Measurements from ENCODE around the gene PLEKHD1.

The PLEKHD1 gene

DNA sequence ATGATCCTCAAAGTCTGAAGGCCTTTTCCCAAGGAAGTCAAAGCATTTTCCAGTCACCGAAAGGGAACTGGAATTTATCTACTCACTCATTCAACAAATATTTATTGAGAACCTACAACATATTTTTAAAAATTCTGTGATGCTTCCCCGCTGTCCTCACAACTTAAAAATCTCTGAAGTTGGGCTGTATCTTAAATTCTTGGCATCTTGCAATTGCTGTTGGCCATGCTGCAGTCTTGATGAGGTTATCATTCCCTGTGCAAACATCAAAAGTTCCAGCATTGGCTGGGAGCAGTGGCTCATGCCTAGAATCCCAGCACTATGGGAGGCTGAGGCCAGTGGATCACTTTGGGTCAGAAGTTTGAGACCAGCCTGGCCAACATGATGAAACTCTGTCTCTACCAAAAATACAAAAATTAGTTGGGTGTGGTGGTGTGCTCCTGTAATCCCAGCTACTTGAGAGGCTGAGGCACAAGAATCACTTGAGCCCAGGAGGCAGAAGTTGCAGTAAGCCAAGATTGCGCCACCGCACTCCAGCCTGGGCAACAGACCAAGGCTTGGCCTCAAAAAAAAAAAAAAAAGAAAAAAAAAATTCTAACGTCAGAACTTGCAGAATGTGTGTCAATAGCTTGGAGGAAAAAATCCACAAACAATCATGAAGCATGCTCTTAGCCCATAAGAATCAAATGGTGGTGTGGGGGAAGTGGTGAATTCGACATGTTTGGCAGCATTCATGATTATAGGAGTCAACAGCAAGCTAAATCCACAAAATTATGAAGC, 55.3 kb downstream of the PLEKHD1 start:
- Histone ChIP-seq H3K27me3 (ENCODE audit: control insufficient read depth, insufficient read depth, low read length) (peaks cover 37% of the 10 kb centered on the region), H3K4me3 (ENCODE audit: low read length) (no peak overlapping the region), H3K4me1 (ENCODE audit: control insufficient read depth, insufficient read depth, low read length) (peaks cover 3% of the 10 kb centered on the region), H3K36me3 (ENCODE audit: insufficient read depth, low read length) (no peaks in the 10 kb centered on the region), H3K9ac (ENCODE audit: low read depth, low read length) (no peak overlapping the region), H3K9me3 (replicated peaks; ENCODE audit: low read length) (no peaks in the 10 kb centered on the region), H3K4me2 (ENCODE audit: low read length) (no peak overlapping the region)

DNA sequence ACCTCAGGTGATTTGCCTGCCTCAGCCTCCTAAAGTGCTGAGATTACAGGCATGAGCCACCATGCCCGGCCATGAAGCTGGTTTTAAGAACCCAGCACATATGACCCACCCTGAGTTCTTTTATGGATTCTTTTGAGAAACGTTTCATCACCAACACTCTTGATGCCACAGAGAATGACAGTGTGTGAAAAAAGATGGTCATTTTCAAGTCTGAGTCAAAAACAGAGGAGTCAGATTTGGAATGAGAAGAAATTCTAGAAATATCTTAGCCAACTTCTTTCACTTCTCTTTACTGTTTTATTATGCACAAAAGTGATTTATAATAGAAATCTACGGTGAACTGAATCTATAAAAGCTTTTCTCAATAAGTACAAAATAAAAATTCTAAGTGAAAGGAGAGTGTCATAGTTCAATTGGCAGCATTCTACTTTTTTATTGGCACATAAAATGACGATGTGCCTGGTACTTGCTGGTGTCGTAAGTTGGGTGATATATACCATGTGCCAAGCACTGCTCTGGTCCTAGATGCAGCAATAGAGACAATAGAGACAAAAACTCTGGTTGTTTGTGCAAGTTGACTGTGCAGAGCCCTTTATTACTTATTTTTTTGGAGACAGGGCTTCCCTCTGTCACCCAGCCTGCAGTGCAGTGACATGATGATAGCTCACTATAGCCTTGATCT, 56.3 kb downstream of the PLEKHD1 start:
- H3K36me3 ChIP-seq (ENCODE audit: insufficient read depth, low read length): no peaks in the 10 kb centered on the region
- H3K4me3 ChIP-seq (ENCODE audit: low read length): no peak overlapping the region
- no peak overlapping the region for H3K4me2 ChIP-seq (ENCODE audit: low read length)
- H3K9me3 ChIP-seq (replicated peaks; ENCODE audit: low read length): no peaks in the 10 kb centered on the region
- H3K9ac ChIP-seq (ENCODE audit: low read depth, low read length): no peak overlapping the region
- peaks cover 3% of the 10 kb centered on the region for H3K4me1 ChIP-seq (ENCODE audit: control insufficient read depth, insufficient read depth, low read length)
- peaks cover 31% of the 10 kb centered on the region for H3K27me3 ChIP-seq (ENCODE audit: control insufficient read depth, insufficient read depth, low read length)

DNA sequence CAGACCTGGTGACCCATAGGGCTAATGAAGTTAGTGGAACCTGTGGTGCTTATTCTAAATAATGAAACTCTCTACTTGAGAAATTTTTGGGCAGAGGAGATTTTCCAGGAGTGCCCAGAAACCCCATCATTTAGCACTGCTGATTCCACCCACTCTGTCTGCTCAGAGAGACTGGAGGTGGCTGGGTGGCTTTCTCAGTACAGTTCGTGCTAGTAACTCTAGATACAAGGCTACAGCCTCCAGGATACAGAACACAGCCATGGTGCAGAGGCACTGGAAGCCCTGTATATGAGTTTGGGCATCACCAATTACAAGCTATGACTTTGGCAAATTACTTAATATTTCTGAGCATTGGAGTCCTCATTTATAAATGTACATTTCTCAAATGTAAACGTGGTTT, 57.8 kb downstream of the PLEKHD1 start:
- Histone ChIP-seq H3K4me1 (ENCODE audit: control insufficient read depth, insufficient read depth, low read length) (peaks cover 3% of the 10 kb centered on the region), H3K27me3 (ENCODE audit: control insufficient read depth, insufficient read depth, low read length) (peaks cover 24% of the 10 kb centered on the region), H3K4me3 (ENCODE audit: low read length) (no peak overlapping the region), H3K4me2 (ENCODE audit: low read length) (no peak overlapping the region), H3K36me3 (ENCODE audit: insufficient read depth, low read length) (no peaks in the 10 kb centered on the region), H3K9me3 (replicated peaks; ENCODE audit: low read length) (no peaks in the 10 kb centered on the region), H3K9ac (ENCODE audit: low read depth, low read length) (no peak overlapping the region)

DNA sequence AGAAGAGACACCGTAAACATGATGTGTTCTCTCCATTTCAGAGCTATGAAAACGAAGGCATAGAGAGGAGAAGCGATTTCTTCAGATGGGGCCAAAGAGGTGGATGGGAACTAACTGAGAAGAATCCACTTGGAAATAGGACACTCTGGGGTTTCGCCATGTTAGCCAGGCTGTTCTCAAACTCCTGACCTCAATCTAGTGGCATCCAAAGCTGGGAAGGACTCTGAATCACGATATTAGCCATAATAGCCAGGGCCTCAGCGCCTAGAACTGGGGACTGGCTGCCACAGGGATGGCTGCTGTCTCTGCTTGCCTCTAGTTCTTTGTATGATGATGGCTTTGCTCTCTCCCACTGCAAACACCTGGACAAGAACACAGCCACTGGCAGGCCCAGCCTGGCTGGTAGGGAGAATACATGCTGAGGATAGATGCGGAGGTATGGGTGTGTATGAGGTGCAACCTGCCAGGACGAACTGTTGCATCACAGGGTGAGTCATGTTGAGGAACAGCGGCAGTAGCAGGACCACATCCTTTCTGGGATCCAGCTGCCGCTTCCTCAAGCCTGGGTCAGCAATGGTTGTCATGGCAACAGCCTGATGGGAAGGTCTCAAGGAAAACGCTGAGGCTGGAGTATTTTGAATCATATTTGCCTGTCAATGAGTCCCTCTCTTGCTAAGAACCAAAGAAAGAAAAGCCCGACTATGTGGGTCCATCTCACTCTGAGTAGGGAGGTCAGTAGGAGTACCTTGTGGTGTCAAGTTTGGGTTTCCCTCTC, 59.0 kb downstream of the PLEKHD1 start:
- Histone ChIP-seq H3K4me2 (ENCODE audit: low read length) (no peak overlapping the region), H3K9ac (ENCODE audit: low read depth, low read length) (no peak overlapping the region), H3K4me3 (ENCODE audit: low read length) (no peak overlapping the region), H3K27me3 (ENCODE audit: control insufficient read depth, insufficient read depth, low read length) (peaks cover 18% of the 10 kb centered on the region), H3K36me3 (ENCODE audit: insufficient read depth, low read length) (no peaks in the 10 kb centered on the region), H3K9me3 (replicated peaks; ENCODE audit: low read length) (no peaks in the 10 kb centered on the region), H3K4me1 (ENCODE audit: control insufficient read depth, insufficient read depth, low read length) (peaks cover 3% of the 10 kb centered on the region)

DNA sequence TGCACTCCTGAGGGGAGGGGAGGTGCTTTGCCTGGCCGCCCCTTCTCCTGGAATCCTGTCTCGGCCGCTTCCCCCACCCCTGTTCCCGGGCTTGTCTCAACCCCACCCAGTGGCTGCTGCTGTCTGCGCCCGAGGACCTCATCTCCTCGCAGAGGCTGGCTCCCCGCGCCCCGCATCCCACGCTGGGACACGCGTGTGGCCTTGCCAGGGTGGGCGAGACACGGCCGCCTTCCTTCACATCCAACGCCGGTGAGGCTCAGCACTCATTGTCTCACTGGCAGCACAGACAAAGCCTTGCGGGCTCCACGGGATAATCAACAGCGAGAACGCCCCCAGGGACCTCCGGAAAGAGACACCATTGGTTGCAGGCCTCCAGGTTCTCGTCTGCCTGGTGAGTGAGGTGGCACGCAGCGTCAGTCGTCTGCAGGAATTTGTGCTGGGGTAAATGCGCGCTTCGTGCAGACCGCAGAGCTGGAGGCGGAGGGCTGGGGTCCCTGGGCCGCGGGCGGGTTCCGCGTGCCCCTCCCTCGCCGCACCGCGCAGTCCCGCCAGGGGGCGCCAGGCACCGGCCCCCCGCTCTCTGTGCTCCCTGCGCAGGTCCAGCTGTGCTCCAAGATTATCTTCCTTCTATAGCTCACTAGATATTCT, 63.3 kb downstream of the PLEKHD1 start:
- Histone ChIP-seq H3K9me3 (replicated peaks; ENCODE audit: low read length) (no peaks in the 10 kb centered on the region), H3K4me2 (ENCODE audit: low read length) (no peak overlapping the region), H3K4me1 (ENCODE audit: control insufficient read depth, insufficient read depth, low read length) (peaks cover 3% of the 10 kb centered on the region), H3K36me3 (ENCODE audit: insufficient read depth, low read length) (no peaks in the 10 kb centered on the region), H3K9ac (ENCODE audit: low read depth, low read length) (no peak overlapping the region), H3K4me3 (ENCODE audit: low read length) (no peak overlapping the region), H3K27me3 (ENCODE audit: control insufficient read depth, insufficient read depth, low read length) (peaks cover 24% of the 10 kb centered on the region)

DNA sequence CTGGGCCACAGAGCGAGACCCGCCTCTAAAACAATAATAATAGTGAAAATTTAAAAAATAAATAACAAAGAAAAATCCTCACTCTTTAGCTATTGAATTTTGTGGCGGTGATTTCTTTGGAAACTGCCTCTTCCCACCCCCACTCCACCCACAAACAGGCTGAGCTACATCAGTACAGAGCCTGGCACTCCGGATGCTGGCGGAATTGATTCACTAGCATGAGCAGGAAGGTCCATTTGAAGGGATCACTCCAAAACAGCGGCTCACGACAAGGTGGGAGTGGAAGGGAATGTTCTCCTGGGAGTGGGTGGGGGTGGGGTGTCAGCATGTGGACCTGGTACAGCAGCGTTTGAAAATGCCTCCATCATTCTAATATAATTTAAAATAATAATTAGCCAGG, 64.0 kb downstream of the PLEKHD1 start:
- Histone ChIP-seq H3K36me3 (ENCODE audit: insufficient read depth, low read length) (no peaks in the 10 kb centered on the region), H3K4me2 (ENCODE audit: low read length) (no peak overlapping the region), H3K4me1 (ENCODE audit: control insufficient read depth, insufficient read depth, low read length) (peaks cover 3% of the 10 kb centered on the region), H3K27me3 (ENCODE audit: control insufficient read depth, insufficient read depth, low read length) (peaks cover 24% of the 10 kb centered on the region), H3K4me3 (ENCODE audit: low read length) (no peak overlapping the region), H3K9ac (ENCODE audit: low read depth, low read length) (no peak overlapping the region), H3K9me3 (replicated peaks; ENCODE audit: low read length) (no peaks in the 10 kb centered on the region)

DNA sequence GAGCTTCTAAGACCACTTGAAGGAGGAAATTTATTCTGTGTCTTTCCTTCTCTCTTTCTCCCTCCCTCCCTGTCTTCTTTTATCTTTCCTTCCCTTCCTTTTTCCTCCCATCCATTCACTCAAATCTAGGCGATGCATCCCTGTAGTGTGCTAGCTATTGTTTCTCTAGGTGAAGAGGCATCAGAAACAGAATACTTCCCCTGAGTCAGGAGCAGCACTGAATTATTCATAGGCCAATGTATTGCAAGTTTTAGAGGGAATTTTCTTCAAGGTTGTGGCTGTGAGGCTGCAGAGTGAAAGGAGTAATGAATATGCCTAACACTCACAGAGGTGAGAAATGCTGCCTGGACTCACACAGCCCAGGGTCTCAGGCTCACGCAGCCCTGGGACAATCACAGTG, 67.0 kb downstream of the PLEKHD1 start:
- no peak overlapping the region for H3K4me3 ChIP-seq (ENCODE audit: low read length)
- H3K4me1 ChIP-seq (ENCODE audit: control insufficient read depth, insufficient read depth, low read length): no peaks in the 10 kb centered on the region
- H3K4me2 ChIP-seq (ENCODE audit: low read length): no peak overlapping the region
- no peak overlapping the region for H3K9ac ChIP-seq (ENCODE audit: low read depth, low read length)
- no peaks in the 10 kb centered on the region for H3K9me3 ChIP-seq (replicated peaks; ENCODE audit: low read length)
- H3K27me3 ChIP-seq (ENCODE audit: control insufficient read depth, insufficient read depth, low read length): peaks cover 30% of the 10 kb centered on the region
- H3K36me3 ChIP-seq (ENCODE audit: insufficient read depth, low read length): no peaks in the 10 kb centered on the region

DNA sequence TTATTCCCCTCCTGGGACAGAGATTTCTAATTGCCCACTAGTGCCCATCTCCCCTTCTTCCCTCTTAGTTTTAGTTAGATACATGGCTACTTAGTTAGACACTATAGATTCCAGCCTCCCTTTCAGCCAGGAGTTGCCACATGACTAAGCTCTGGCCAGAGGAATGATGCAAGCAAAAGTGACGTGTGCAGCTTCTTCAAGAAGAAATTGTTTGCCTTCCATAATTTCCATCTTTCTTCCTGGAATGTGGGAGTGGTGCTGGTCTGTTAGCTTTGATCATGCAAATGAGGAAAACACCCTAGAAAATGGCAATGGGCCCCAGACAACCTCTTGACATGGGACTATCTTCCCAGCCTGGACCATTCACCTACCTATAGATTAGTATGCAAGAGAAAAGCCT, 68.7 kb downstream of the PLEKHD1 start:
- H3K4me1 ChIP-seq (ENCODE audit: control insufficient read depth, insufficient read depth, low read length): no peaks in the 10 kb centered on the region
- H3K4me2 ChIP-seq (ENCODE audit: low read length): no peak overlapping the region
- no peaks in the 10 kb centered on the region for H3K9me3 ChIP-seq (replicated peaks; ENCODE audit: low read length)
- H3K36me3 ChIP-seq (ENCODE audit: insufficient read depth, low read length): no peaks in the 10 kb centered on the region
- H3K4me3 ChIP-seq (ENCODE audit: low read length): no peak overlapping the region
- H3K9ac ChIP-seq (ENCODE audit: low read depth, low read length): no peak overlapping the region
- peaks cover 36% of the 10 kb centered on the region for H3K27me3 ChIP-seq (ENCODE audit: control insufficient read depth, insufficient read depth, low read length)

DNA sequence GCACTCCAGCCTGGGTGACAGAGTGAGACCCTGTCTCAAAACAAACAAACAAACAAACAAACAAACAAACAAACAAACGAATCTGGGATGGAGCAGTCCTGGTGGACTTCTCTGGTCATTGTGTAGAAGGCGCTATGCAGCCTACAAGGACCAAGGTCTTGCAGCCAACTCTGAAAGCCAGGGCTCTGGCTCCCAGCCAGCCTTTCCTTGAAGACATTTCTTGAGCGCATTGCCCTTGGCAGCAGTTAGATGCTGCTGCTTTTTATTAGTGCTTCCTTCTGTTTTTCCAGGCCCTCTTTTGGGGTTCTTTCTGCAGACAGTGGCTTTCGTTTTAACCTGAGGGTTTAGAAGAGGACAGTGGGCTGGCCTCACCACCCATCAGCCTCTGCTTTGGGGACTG, 70.0 kb downstream of the PLEKHD1 start:
- Histone ChIP-seq H3K4me2 (ENCODE audit: low read length) (no peak overlapping the region), H3K4me3 (ENCODE audit: low read length) (no peak overlapping the region), H3K9me3 (replicated peaks; ENCODE audit: low read length) (no peaks in the 10 kb centered on the region), H3K27me3 (ENCODE audit: control insufficient read depth, insufficient read depth, low read length) (peaks cover 34% of the 10 kb centered on the region), H3K9ac (ENCODE audit: low read depth, low read length) (no peak overlapping the region), H3K36me3 (ENCODE audit: insufficient read depth, low read length) (no peaks in the 10 kb centered on the region), H3K4me1 (ENCODE audit: control insufficient read depth, insufficient read depth, low read length) (no peaks in the 10 kb centered on the region)

DNA sequence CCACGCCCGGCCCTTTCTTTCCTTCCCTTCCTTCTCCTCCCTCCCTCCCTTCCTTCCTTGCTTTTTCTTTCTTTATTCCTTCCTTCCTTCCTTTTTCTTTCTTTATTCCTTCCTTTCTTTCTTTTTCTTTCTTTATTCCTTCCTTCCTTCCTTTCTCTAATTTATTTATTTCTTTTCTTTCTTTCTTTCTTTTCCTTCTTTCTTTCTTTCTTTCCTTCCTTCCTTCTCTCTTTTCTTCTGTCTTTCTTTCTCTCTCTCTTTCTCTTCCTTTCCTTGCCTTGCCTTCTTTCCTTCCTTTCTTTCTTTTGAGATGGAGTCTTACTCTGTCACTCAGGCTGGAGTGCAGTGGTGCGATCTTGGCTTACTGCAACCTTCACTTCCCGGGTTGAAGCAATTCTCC, 74.2 kb downstream of the PLEKHD1 start:
- no peak overlapping the region for H3K4me3 ChIP-seq (ENCODE audit: low read length)
- H3K27me3 ChIP-seq (ENCODE audit: control insufficient read depth, insufficient read depth, low read length): peaks cover 69% of the 10 kb centered on the region
- no peaks in the 10 kb centered on the region for H3K36me3 ChIP-seq (ENCODE audit: insufficient read depth, low read length)
- no peak overlapping the region for H3K9ac ChIP-seq (ENCODE audit: low read depth, low read length)
- no peak overlapping the region for H3K4me2 ChIP-seq (ENCODE audit: low read length)
- no peaks in the 10 kb centered on the region for H3K4me1 ChIP-seq (ENCODE audit: control insufficient read depth, insufficient read depth, low read length)
- H3K9me3 ChIP-seq (replicated peaks; ENCODE audit: low read length): no peaks in the 10 kb centered on the region

DNA sequence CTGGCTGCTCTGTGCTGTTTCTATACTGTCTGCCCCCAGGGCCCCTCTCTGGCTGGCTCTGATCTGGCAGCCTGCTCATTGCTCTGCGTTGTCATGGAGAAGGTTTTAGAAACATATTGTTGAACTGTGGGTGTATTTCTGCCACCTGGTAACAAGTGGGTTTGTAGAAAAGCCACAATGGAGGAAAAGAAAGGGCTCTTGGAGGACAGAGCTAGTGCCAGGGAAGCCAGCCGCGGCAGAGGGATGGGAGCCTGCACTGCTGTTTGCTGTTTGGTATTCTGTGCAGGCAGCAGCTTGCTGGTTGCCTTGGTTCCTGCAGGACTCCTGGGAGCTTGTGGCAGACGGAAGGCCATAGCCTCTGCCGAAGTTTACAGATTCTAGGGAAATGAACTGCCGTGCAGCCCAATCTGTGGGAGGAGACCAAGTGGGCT, 75.1 kb downstream of the PLEKHD1 start:
- no peak overlapping the region for H3K4me3 ChIP-seq (ENCODE audit: low read length)
- H3K4me1 ChIP-seq (ENCODE audit: control insufficient read depth, insufficient read depth, low read length): no peaks in the 10 kb centered on the region
- H3K27me3 ChIP-seq (ENCODE audit: control insufficient read depth, insufficient read depth, low read length): peaks cover 78% of the 10 kb centered on the region
- H3K9me3 ChIP-seq (replicated peaks; ENCODE audit: low read length): no peaks in the 10 kb centered on the region
- H3K4me2 ChIP-seq (ENCODE audit: low read length): no peak overlapping the region
- no peaks in the 10 kb centered on the region for H3K36me3 ChIP-seq (ENCODE audit: insufficient read depth, low read length)
- H3K9ac ChIP-seq (ENCODE audit: low read depth, low read length): no peak overlapping the region

Measured in skeletal muscle satellite cell (primary cell).